ENCODE data around the gene C1orf56.
A peak's percentile ranks its signal among the peaks of the same experiment; 100 is the strongest.

C1orf56 gene

DNA sequence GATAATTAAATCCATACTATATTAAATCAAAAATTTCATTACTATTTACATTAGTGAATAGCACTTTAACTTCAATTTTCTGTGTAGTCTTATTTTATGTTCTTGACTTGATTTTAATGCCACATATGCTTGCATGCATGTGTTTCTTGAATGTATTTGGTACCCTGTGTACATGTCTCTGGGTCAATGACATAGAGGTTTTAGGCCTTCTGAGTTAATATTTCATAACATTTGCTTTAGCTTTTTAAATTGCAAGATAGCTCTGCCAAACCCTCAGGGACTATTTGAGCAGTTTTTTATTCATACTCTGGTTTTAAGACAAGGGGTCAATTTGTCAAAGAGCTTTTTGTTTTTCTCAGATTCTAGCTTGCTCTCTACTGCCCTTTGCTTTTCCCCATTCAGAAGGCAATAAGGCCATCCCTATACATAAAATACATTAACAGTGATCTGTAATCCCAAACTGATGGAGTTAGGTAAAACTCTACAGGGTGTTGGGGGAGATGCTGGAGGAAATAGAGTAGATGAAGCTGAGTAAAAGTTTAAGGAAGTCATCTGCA is 17.6 kb downstream of the C1orf56 start:
- DNase-seq = no peak

DNA sequence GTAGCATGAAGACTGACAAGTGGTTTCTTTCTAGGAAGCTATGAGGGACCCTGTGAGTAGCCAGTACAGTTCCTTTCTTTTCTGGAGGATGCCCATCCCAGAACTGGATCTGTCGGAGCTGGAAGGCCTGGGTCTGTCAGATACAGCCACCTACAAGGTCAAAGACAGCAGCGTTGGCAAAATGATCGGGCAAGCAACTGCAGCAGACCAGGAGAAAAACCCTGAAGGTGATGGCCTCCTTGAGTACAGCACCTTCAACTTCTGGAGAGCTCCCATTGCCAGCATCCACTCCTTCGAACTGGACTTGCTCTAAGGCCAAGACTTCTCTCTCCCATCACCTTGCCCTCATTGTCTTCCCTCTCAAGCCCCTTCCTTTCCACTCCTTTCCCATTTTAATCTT is 19.6 kb downstream of the C1orf56 start:
- no peak for DNase-seq

DNA sequence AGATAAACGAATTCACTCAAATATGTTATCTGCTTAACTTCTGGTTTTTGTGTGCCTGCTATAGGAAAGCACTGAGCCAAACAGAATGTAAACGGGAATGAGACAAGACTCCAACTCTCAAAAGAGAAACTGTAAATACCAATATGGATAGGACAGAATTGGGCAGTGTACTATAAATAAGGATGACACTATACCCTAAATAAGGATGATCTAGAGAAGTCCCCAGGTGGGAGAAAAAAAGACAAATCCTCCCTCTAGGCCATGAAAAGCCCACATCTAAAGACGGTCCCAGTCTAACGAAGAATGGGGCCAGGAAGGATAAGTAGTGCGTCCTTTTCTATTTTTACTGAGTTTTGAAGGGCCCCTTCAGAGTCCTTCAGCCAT is 21.5 kb downstream of the C1orf56 start:
- no peak for DNase-seq

DNA sequence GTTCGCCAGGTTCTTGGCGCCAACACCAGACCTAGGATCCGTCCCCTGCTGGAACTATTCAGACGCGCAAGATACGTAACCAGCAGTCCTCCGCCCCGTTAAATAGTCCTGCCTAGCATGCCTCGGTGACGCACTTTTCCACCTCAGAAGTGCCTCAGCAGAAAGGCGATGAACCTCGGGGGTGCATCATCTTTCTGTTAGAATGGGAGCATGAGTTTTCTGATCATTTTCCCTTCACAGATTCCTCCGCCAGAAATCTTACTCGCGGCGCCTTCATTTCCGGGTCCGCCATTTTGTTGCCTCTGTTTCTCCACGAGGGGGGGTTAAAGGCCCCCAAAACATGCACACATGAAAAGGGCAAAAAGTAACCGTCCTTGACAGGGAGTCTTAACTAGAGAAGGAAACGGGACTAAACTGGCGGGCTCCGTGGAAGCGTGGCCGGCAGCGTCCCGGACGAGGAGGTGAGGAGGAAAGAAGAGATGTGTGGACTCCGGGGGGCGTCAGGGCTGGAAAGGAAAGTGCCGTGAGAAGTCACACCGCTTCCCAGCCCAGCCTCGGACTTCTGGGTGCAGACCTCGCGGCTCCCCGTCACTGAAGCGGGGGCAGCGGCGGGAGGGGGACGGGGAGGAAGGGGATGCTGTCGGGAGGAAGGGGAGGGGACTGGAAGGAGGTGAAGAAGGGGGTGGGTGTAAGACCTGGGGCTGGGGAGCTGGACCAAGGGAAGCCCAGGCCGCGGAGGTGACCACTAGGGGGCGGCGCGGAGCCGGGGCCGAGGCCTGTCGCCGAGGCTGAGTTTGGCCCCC is 23.1 kb downstream of the C1orf56 start, which contains the start of gene GABPB2:
TSS of gene GABPB2 (plus strand) at position 288 of the 803 bp plus-strand sequence. CDS start 17,429 bp downstream, outside the sequence.
- DNase-seq = peak; percentile 68 to 90

DNA sequence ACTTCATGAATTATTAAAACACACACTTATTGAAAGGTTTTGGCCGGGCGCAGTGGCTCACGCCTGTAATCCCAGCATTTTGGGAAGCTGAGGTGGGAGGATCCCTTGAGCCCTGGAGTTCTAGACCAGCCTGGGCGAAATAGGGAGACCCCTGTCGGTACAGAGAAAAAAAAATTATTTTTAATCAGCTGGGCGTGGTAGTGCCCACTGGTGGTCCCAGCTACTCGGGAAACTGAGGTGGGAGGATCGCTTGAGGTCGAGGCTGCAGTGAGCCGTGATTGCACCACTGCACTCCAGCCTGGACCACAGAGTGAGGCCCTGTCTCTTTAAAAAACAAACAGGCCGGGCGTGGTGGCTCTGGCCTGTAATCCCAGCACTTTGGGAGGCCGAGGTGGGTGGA is 24.7 kb downstream of the C1orf56 start:
- no peak for DNase-seq

DNA sequence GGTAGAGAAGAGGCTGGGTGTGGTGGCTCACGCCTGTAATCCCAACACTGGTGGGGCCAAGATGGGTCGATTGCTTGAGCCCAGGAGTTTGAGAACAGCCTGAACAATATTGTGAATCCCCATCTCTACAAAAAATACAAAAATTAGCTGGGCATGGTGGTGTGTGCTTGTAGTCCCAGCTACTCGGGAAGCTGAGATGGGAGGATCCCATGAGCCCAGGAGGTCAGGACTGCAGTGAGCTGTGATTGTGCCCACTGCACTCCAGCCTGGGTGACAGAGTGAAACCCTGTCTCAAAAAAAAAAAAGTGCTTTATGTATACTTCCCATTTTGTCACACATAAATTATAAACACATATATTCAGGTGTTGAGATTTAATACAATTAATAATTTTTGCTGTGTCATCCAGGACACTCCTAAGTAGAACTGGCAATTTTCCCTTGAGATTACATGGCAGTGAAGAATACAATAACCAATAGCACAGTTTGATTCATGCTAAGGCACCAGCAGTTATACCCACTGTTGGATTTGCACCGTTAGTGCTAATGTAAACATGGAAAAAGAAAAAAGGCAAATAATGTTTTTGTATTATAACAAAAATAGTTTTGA is 38.5 kb downstream of the C1orf56 start:
- DNase-seq = no peak

DNA sequence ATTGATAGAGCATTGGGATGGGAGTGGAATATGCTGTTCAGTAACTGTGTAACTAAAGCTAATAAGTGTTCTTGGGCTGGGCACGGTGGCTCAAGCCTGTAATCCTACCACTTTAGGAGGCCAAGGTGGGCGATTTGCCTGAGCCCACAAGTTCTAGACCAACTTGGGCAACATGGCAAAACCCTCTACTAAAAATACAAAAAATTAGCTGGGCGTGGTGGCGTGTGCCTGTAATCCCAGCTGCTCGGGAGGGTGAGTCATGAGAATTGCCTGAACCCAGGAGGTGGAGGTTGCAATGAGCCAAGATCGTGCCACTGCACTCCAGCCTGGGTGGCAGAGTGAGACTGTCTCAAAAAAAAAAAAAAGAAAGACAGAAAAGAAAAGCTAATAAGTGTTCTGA is 49.9 kb downstream of the C1orf56 start:
- peak in 1 of 2 donors; percentile 5 for DNase-seq

DNA sequence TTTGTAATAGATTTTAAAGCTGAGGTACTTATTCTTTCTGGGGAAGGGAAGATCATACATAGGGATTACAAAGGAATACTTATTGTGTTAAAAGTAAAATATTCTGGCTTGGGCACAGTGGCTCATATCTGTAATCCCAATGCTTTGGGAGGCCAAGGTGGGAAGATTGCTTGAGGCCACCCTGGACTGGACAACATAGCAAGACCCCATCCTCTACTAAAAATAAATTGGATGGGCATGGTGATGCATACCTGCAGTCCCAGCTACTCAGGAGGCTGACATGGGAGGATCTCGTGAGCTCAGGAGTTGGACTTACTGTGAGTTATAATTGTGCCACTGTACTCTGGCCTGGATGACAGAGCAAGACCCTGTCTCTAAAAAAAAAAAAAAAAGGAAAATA is 50.6 kb downstream of the C1orf56 start:
- DNase-seq = no peak
